Naive thymus-derived CD4-positive, alpha-beta T cell (primary cell): ENCODE data around the gene TNPO3. TPM values are rescaled to one million over a fixed set of nuclear protein-coding genes. Genes with fewer than 3 reads are reported as not detected.

Experiments used
- ATAC-seq: fragments of 150-1000 bp; cut with Tn5 transposase; 2 replicates; pipeline ENCODE4 v1.10.0; 2021; ENCODE audit warnings: mild to moderate bottlenecking, moderate library complexity
- CTCF ChIA-PET: fragments of 350-600 bp; sonication (Branson Sonifier 250); formaldehyde crosslinking; loops from one replicate; lab custom pipeline; 2021; ENCODE audit warnings: antibody characterized with exemption; lab: Charles Lee
- POLR2A ChIA-PET: fragments of 350-600 bp; sonication (Branson Sonifier 250); formaldehyde crosslinking; loops from one replicate; lab custom pipeline; 2021; ENCODE audit warnings: antibody characterized with exemption, inconsistent platforms; lab: Charles Lee
- DNase-seq, 9 donors: peaks; one replicate each; pipeline versions ENCODE4 v3.0.0 to v3.0.0-alpha.2; 2020 to 2022; ENCODE audit warnings: mixed read lengths in 1 of 9
- H3K27ac ChIP-seq: one replicate; pipeline ENCODE4 v1.7.0; 2013; ENCODE audit warnings: mild to moderate bottlenecking, low read depth, low read length, moderate library complexity
- H3K27me3 ChIP-seq, 2 donors: one replicate each; pipeline ENCODE4 v1.7.0; 2013; ENCODE audit warnings: low read length in 2 of 2, mild to moderate bottlenecking in 2 of 2, moderate library complexity in 2 of 2; ENCODE audit not compliant: control insufficient read depth in 2 of 2, insufficient read depth in 2 of 2
- H3K36me3 ChIP-seq, 3 experiments: 1 replicate in 2 of 3; 2 replicates in 1 of 3; pipeline ENCODE4 v1.7.0; 2013; ENCODE audit warnings: low read length in 3 of 3, mild to moderate bottlenecking in 3 of 3, moderate library complexity in 1 of 3; ENCODE audit not compliant: insufficient read depth in 3 of 3, control insufficient read depth in 2 of 3
- H3K4me1 ChIP-seq, 2 donors: one replicate each; pipeline ENCODE4 v1.7.0; 2013; ENCODE audit warnings: low read length in 2 of 2, mild to moderate bottlenecking in 2 of 2, moderate library complexity in 1 of 2; ENCODE audit not compliant: control insufficient read depth in 2 of 2, insufficient read depth in 2 of 2
- H3K4me3 ChIP-seq: 2 replicates; pipeline ENCODE4 v1.7.0; 2013; ENCODE audit warnings: mild to moderate bottlenecking, low read length
- H3K9me3 ChIP-seq, 3 experiments: 1 replicate in 2 of 3; 2 replicates in 1 of 3; pipeline ENCODE4 v1.7.0; 2013; ENCODE audit warnings: low read length in 3 of 3; ENCODE audit not compliant: control insufficient read depth in 2 of 3
- H3K27ac Mint-ChIP-seq, 9 donors: one replicate each; pipeline ENCODE4 v1.8.0; 2020 to 2022; ENCODE audit warnings: mixed read lengths in 9 of 9, mild to moderate bottlenecking in 8 of 9, moderate library complexity in 5 of 9, inconsistent platforms in 2 of 9
- H3K27me3 Mint-ChIP-seq, 5 donors: one replicate each; pipeline ENCODE4 v1.8.0; 2021 to 2022; ENCODE audit warnings: mixed read lengths in 5 of 5, mild to moderate bottlenecking in 1 of 5
- H3K36me3 Mint-ChIP-seq, 5 donors: one replicate each; pipeline ENCODE4 v1.8.0; 2020 to 2022; ENCODE audit warnings: mixed read lengths in 5 of 5, mild to moderate bottlenecking in 3 of 5, inconsistent platforms in 1 of 5
- H3K4me1 Mint-ChIP-seq, 7 donors: one replicate each; pipeline ENCODE4 v1.8.0; 2020 to 2022; ENCODE audit warnings: mixed read lengths in 7 of 7, mild to moderate bottlenecking in 3 of 7, inconsistent platforms in 1 of 7
- H3K4me3 Mint-ChIP-seq, 10 donors: one replicate each; pipeline ENCODE4 v1.8.0; 2020 to 2022; ENCODE audit warnings: mild to moderate bottlenecking in 10 of 10, mixed read lengths in 10 of 10, moderate library complexity in 6 of 10, inconsistent platforms in 2 of 10
- H3K9me3 Mint-ChIP-seq, 11 donors: one replicate each; pipeline ENCODE4 v1.8.0; 2020 to 2022; ENCODE audit warnings: mixed read lengths in 11 of 11, mild to moderate bottlenecking in 4 of 11, inconsistent platforms in 1 of 11, moderate library complexity in 1 of 11
- intact Hi-C, 2 donors: fragments of 100-400 bp; cut with micrococcal nuclease; formaldehyde crosslinking; loops; one replicate each; pipeline ENCODE4 v1.15.1; 2023
- polyA plus RNA-seq, 2 donors: library from polyadenylated mRNA; unstranded; fragments of 300-500 nt; fragmentation: Illumina TruSeq; gene quantifications; one replicate each; pipeline ENCODE4 v1.2.3, GENCODE V29; 2021
- total RNA-seq, 6 experiments: library from RNA in 5 of 6; stranded (reverse) in 5 of 6; gene quantifications; 1 replicate in 5 of 6; 2 replicates in 1 of 6; pipeline ENCODE4 v1.2.3 and lab custom pipeline; 2021 to 2026

TNPO3 gene
- total and polyA plus RNA-seq, 7 experiments from 2014 or later, result 28.6 to 40.6 (median 37.7) TPM

- H3K4me1 ChIP-seq, result no peaks in the 10 kb centered on the region
- intact Hi-C loops, result no loop called here
- Mint-ChIP-seq H3K27me3 (no peaks in the 10 kb centered on the region), H3K4me3 (no peak overlapping the region), H3K36me3 (peaks cover 12 to 38% (median 34%) of the 10 kb centered on the region in 5 donors), H3K9me3 (no peaks in the 10 kb centered on the region), H3K4me1 (peaks cover 11 to 25% (median 20%) of the 10 kb centered on the region in 7 donors), H3K27ac (peak overlapping the region in 3 of 9 donors; percentile 15 to 37 (median 16))
- no peak for DNase-seq
- no peak overlapping the region for H3K4me3 ChIP-seq
- no peaks in the 10 kb centered on the region for H3K9me3 ChIP-seq
- ChIA-PET POLR2A (interaction anchor here (0.6 to 1.2 kb wide), 2 partner anchors 9 to 11 kb away, joined by 3 read pairs; no protein-coding TSS in a partner anchor), CTCF (no interaction called here)
- H3K36me3 ChIP-seq, result peaks cover 10 to 60% (median 11%) of the 10 kb centered on the region in 3 experiments
- no peak for ATAC-seq
- no peak overlapping the region for H3K27ac ChIP-seq
- no peaks in the 10 kb centered on the region for H3K27me3 ChIP-seq
These were observed 45.5 kb downstream of the TNPO3 start for GRCh38 chr7:129009437-129009836.

DNA sequence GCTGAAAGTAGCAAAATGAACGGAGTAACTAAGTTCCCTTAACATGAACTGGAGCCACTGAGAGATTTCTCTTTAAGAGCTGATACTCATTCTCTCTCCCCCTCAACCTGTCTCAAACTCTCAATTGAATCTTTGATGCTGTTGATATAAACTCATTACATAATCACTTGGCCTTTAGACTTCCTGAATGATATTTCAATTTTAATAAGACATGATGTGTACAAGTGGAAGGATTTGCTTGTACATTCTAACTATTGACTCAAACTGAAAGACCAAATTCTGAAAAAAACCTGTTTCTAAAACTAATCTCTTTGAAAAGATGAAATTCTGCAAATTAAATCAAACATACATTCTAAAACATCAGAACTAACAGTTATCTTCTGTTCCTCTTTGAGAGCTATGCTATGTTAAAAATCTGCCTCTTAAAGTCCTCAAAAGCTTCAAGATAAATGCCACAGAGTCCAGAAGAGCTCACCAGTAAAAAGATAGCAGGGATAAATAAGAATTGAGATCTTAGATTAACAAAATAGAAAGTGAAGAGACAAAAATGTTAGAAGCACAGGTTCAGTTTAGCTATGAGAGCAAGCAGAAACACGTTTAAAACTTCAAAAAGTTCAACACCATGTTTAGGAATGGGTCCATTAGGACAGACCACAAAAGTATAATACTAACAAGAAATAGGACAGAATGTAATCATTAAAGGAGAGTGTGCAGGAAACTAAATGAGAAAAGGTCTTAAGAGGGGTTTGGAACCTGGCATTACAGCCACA, 46.1 kb downstream of the TNPO3 start:
- intact Hi-C loops, result no loop called here
- H3K27me3 Mint-ChIP-seq, result no peaks in the 10 kb centered on the region
- H3K9me3 ChIP-seq, result no peaks in the 10 kb centered on the region
- no peaks in the 10 kb centered on the region for H3K4me1 ChIP-seq
- no peak overlapping the region for H3K4me3 ChIP-seq
- no peaks in the 10 kb centered on the region for H3K27me3 ChIP-seq
- peaks cover 9 to 39% (median 32%) of the 10 kb centered on the region in 5 donors for H3K36me3 Mint-ChIP-seq
- DNase-seq (no peak), ATAC-seq (no peak)
- peaks cover 11 to 24% (median 19%) of the 10 kb centered on the region in 7 donors for H3K4me1 Mint-ChIP-seq
- ChIA-PET POLR2A (interaction anchor here (1.2 kb wide), 1 partner anchor 9 kb away, joined by 3 read pairs; no protein-coding TSS in a partner anchor), CTCF (no interaction called here)
- H3K36me3 ChIP-seq, result peaks cover 8 to 61% (median 10%) of the 10 kb centered on the region in 3 experiments
- no peaks in the 10 kb centered on the region for H3K9me3 Mint-ChIP-seq
- peak overlapping the region; percentile 15 to 56 (median 27) for H3K27ac Mint-ChIP-seq
- H3K27ac ChIP-seq, result no peak overlapping the region
- H3K4me3 Mint-ChIP-seq, result peak overlapping the region in 1 of 10 donors; percentile 18

- H3K4me1 ChIP-seq, result no peaks in the 10 kb centered on the region
- Mint-ChIP-seq H3K36me3 (peaks cover 5 to 38% (median 30%) of the 10 kb centered on the region in 5 donors), H3K4me1 (peaks cover 8 to 24% (median 16%) of the 10 kb centered on the region in 7 donors), H3K27me3 (no peaks in the 10 kb centered on the region), H3K4me3 (no peak overlapping the region), H3K27ac (no peak overlapping the region), H3K9me3 (no peaks in the 10 kb centered on the region)
- no peak overlapping the region for H3K4me3 ChIP-seq
- no peak for ATAC-seq
- no peaks in the 10 kb centered on the region for H3K9me3 ChIP-seq
- POLR2A ChIA-PET, result interaction anchor here (0.6 kb wide), 1 partner anchor 1328 kb away, joined by 3 read pairs; no protein-coding TSS in a partner anchor
- no peak overlapping the region for H3K27ac ChIP-seq
- no peaks in the 10 kb centered on the region for H3K27me3 ChIP-seq
- DNase-seq, result no peak
- CTCF ChIA-PET, result interaction anchor here (1.5 kb wide), 1 partner anchor 84 kb away, joined by 8 read pairs; no protein-coding TSS in a partner anchor
- intact Hi-C loops, result no loop called here
- peaks cover 8 to 54% (median 10%) of the 10 kb centered on the region in 3 experiments for H3K36me3 ChIP-seq
These were observed 47.3 kb downstream of the TNPO3 start for GRCh38 chr7:129007572-129007971.

- Mint-ChIP-seq H3K4me3 (no peak overlapping the region), H3K36me3 (peaks cover 10 to 45% (median 30%) of the 10 kb centered on the region in 5 donors), H3K4me1 (peaks cover 8 to 24% (median 16%) of the 10 kb centered on the region in 7 donors), H3K9me3 (no peaks in the 10 kb centered on the region), H3K27ac (no peak overlapping the region), H3K27me3 (no peaks in the 10 kb centered on the region)
- H3K9me3 ChIP-seq, result no peaks in the 10 kb centered on the region
- H3K4me3 ChIP-seq, result no peak overlapping the region
- CTCF ChIA-PET, result interaction anchor here (0.5 to 1.5 kb wide), 2 partner anchors 85 to 273 kb away, joined by 4 to 8 read pairs; no protein-coding TSS in a partner anchor
- no peaks in the 10 kb centered on the region for H3K4me1 ChIP-seq
- no peak overlapping the region for H3K27ac ChIP-seq
- ATAC-seq (no peak), DNase-seq (no peak)
- no peaks in the 10 kb centered on the region for H3K27me3 ChIP-seq
- intact Hi-C loops, result no loop called here
- POLR2A ChIA-PET, result no interaction called here
- peaks cover 10 to 52% (median 12%) of the 10 kb centered on the region in 3 experiments for H3K36me3 ChIP-seq
These were observed 48.1 kb downstream of the TNPO3 start for GRCh38 chr7:129006636-129007414.

GRCh38 chr7:129005186-129005585, 49.7 kb downstream of the TNPO3 start:
- no peaks in the 10 kb centered on the region for H3K9me3 ChIP-seq
- peak overlapping the region in 2 of 9 donors; percentile 69 to 70 for H3K27ac Mint-ChIP-seq
- peaks cover 18 to 57% (median 35%) of the 10 kb centered on the region in 5 donors for H3K36me3 Mint-ChIP-seq
- no peak overlapping the region for H3K4me3 Mint-ChIP-seq
- POLR2A ChIA-PET, result no interaction called here
- no peaks in the 10 kb centered on the region for H3K27me3 ChIP-seq
- CTCF ChIA-PET, result no interaction called here
- H3K9me3 Mint-ChIP-seq, result no peaks in the 10 kb centered on the region
- intact Hi-C loops, result no loop called here
- H3K27ac ChIP-seq, result no peak overlapping the region
- DNase-seq, result no peak
- H3K4me3 ChIP-seq, result no peak overlapping the region
- H3K4me1 Mint-ChIP-seq, result peaks cover 6 to 21% (median 12%) of the 10 kb centered on the region in 7 donors
- peaks cover 6 to 58% (median 9%) of the 10 kb centered on the region in 3 experiments for H3K36me3 ChIP-seq
- no peaks in the 10 kb centered on the region for H3K27me3 Mint-ChIP-seq
- ATAC-seq, result no peak
- no peaks in the 10 kb centered on the region for H3K4me1 ChIP-seq

DNA sequence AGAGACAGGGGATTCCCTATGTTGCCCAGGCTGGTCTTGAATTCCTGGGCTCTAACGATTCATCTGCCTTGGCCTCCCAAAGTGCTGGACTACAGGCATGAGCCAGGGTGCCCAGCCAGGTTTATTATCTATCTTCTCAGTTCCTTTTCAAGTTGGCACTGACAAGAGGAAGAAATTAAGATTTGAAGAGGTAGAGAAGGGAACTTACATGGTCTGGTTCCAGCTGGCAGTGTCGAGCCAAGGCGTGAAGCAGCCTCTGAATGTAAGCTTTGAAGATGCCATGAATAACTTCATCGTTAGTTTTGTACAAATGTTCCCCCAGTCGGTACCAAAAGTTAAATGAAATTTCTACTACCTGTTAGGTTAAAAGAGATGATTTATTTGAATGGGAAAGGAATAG, 57.7 kb downstream of the TNPO3 start:
- intact Hi-C loops, result no loop called here
- Mint-ChIP-seq H3K36me3 (peaks cover 12 to 35% (median 24%) of the 10 kb centered on the region in 5 donors), H3K9me3 (no peaks in the 10 kb centered on the region), H3K4me1 (no peaks in the 10 kb centered on the region), H3K27ac (no peak overlapping the region), H3K27me3 (no peaks in the 10 kb centered on the region), H3K4me3 (no peak overlapping the region)
- no peak overlapping the region for H3K27ac ChIP-seq
- H3K36me3 ChIP-seq, result peaks cover 8 to 68% (median 12%) of the 10 kb centered on the region in 3 experiments
- ATAC-seq (no peak), DNase-seq (no peak)
- H3K27me3 ChIP-seq, result no peaks in the 10 kb centered on the region
- no peaks in the 10 kb centered on the region for H3K4me1 ChIP-seq
- ChIA-PET POLR2A (no interaction called here), CTCF (no interaction called here)
- H3K9me3 ChIP-seq, result no peaks in the 10 kb centered on the region
- no peak overlapping the region for H3K4me3 ChIP-seq
